Immature natural killer cell (primary cell): ENCODE measurements around the gene CAPN9. TPM values are rescaled to one million over a fixed set of nuclear protein-coding genes. Genes with fewer than 3 reads are reported as not detected.
"Not testable (repeated sequence)": the region's sequence is repeated elsewhere in the genome, so short reads cannot be mapped to it uniquely, and the experiment has no call there.

Source experiments
- DNase-seq, 3 donors: peaks; one replicate each; pipeline ENCODE4 v3.0.0; 2022; ENCODE audit warnings: mixed read lengths in 1 of 3
- H3K27ac Mint-ChIP-seq, 6 donors: one replicate each; pipeline ENCODE4 v1.8.0; 2020; ENCODE audit warnings: mixed read lengths in 6 of 6, mild to moderate bottlenecking in 5 of 6, inconsistent platforms in 4 of 6, moderate library complexity in 3 of 6
- H3K27me3 Mint-ChIP-seq, 3 donors: one replicate each; pipeline ENCODE4 v1.8.0; 2020 to 2021; ENCODE audit warnings: low read depth in 3 of 3, mild to moderate bottlenecking in 3 of 3, mixed read lengths in 3 of 3, moderate library complexity in 3 of 3, inconsistent platforms in 1 of 3
- H3K36me3 Mint-ChIP-seq, 3 donors: one replicate each; pipeline ENCODE4 v1.8.0; 2020; ENCODE audit warnings: mixed read lengths in 3 of 3, inconsistent platforms in 2 of 3, mild to moderate bottlenecking in 2 of 3
- H3K4me1 Mint-ChIP-seq, 2 donors: one replicate each; pipeline ENCODE4 v1.8.0; 2020; ENCODE audit warnings: inconsistent platforms in 2 of 2, mild to moderate bottlenecking in 2 of 2, mixed read lengths in 2 of 2, moderate library complexity in 1 of 2
- H3K4me3 Mint-ChIP-seq, 5 donors: one replicate each; pipeline ENCODE4 v1.8.0; 2020; ENCODE audit warnings: mild to moderate bottlenecking in 5 of 5, mixed read lengths in 5 of 5, inconsistent platforms in 3 of 5, moderate library complexity in 3 of 5
- H3K9me3 Mint-ChIP-seq, 6 donors: one replicate each; pipeline ENCODE4 v1.8.0; 2020; ENCODE audit warnings: mild to moderate bottlenecking in 6 of 6, mixed read lengths in 6 of 6, inconsistent platforms in 4 of 6, moderate library complexity in 3 of 6
- polyA plus RNA-seq, 3 donors: library from polyadenylated mRNA; unstranded; fragments of 300-500 nt; fragmentation: Illumina TruSeq; gene quantifications; one replicate each; pipeline ENCODE4 v1.2.3, GENCODE V29; 2021

The CAPN9 gene
- polyA plus RNA-seq, 3 donors from 2014 or later, result not detected

GRCh38 chr1:230759369-230760065 lies 12.3 kb downstream of the CAPN9 start:
- peaks cover 0 to 11% (median 0%) of the 10 kb centered on the region in 3 donors for H3K27me3 Mint-ChIP-seq
- DNase-seq, result no peak
- no peak overlapping the region for H3K27ac Mint-ChIP-seq
- no peaks in the 10 kb centered on the region for H3K36me3 Mint-ChIP-seq
- H3K9me3 Mint-ChIP-seq, result no peaks in the 10 kb centered on the region
- no peaks in the 10 kb centered on the region for H3K4me1 Mint-ChIP-seq
- no peak overlapping the region for H3K4me3 Mint-ChIP-seq

GRCh38 chr1:230760360-230760827 lies 13.2 kb downstream of the CAPN9 start:
- Mint-ChIP-seq H3K9me3 (no peaks in the 10 kb centered on the region), H3K27ac (no peak overlapping the region), H3K36me3 (no peaks in the 10 kb centered on the region), H3K27me3 (peaks cover 0 to 11% (median 0%) of the 10 kb centered on the region in 3 donors), H3K4me3 (no peak overlapping the region), H3K4me1 (no peaks in the 10 kb centered on the region)
- no peak for DNase-seq

- peaks cover 0 to 11% (median 0%) of the 10 kb centered on the region in 3 donors for H3K27me3 Mint-ChIP-seq
- H3K27ac Mint-ChIP-seq, result no peak overlapping the region
- DNase-seq, result no peak
- no peaks in the 10 kb centered on the region for H3K4me1 Mint-ChIP-seq
- H3K4me3 Mint-ChIP-seq, result no peak overlapping the region
- no peaks in the 10 kb centered on the region for H3K9me3 Mint-ChIP-seq
- H3K36me3 Mint-ChIP-seq, result no peaks in the 10 kb centered on the region
Measured at GRCh38 chr1:230761443-230762167, 14.4 kb downstream of the CAPN9 start.

- Mint-ChIP-seq H3K4me3 (no peak overlapping the region), H3K36me3 (no peaks in the 10 kb centered on the region)
Measured at GRCh38 chr1:230763927-230764591, 16.9 kb downstream of the CAPN9 start.

GRCh38 chr1:230766318-230766717 lies 19.1 kb downstream of the CAPN9 start:
- H3K4me3 Mint-ChIP-seq, result no peak overlapping the region
- H3K4me1 Mint-ChIP-seq, result no peaks in the 10 kb centered on the region
- peaks cover 3 to 16% (median 5%) of the 10 kb centered on the region in 3 donors for H3K27me3 Mint-ChIP-seq
- no peaks in the 10 kb centered on the region for H3K9me3 Mint-ChIP-seq
- no peak for DNase-seq
- H3K36me3 Mint-ChIP-seq, result no peaks in the 10 kb centered on the region
- no peak overlapping the region for H3K27ac Mint-ChIP-seq

More at GRCh38 chr1:230763927-230764591, 16.9 kb downstream of the CAPN9 start:
- Mint-ChIP-seq H3K9me3 (no peaks in the 10 kb centered on the region), H3K4me1 (no peaks in the 10 kb centered on the region), H3K27ac (no peak overlapping the region), H3K27me3 (peaks cover 2 to 16% (median 3%) of the 10 kb centered on the region in 3 donors)
- no peak for DNase-seq

GRCh38 chr1:230767859-230768612 lies 20.8 kb downstream of the CAPN9 start:
- not testable (repeated sequence) for H3K36me3 Mint-ChIP-seq, H3K4me3 Mint-ChIP-seq, H3K9me3 Mint-ChIP-seq, DNase-seq, H3K27ac Mint-ChIP-seq, H3K4me1 Mint-ChIP-seq
- H3K27me3 Mint-ChIP-seq, result peaks cover 3 to 12% (median 5%) of the 10 kb centered on the region in 3 donors

GRCh38 chr1:230768903-230769570 lies 21.8 kb downstream of the CAPN9 start:
- peaks cover 5 to 7% (median 5%) of the 10 kb centered on the region in 3 donors for H3K27me3 Mint-ChIP-seq
- no peak overlapping the region for H3K4me3 Mint-ChIP-seq
- no peaks in the 10 kb centered on the region for H3K36me3 Mint-ChIP-seq
- no peaks in the 10 kb centered on the region for H3K9me3 Mint-ChIP-seq
- no peak overlapping the region for H3K27ac Mint-ChIP-seq
- no peaks in the 10 kb centered on the region for H3K4me1 Mint-ChIP-seq
- no peak for DNase-seq

GRCh38 chr1:230770317-230770716 lies 23.1 kb downstream of the CAPN9 start:
- Mint-ChIP-seq H3K4me3 (no peak overlapping the region), H3K4me1 (no peaks in the 10 kb centered on the region), H3K9me3 (no peaks in the 10 kb centered on the region), H3K27me3 (peaks cover 5% of the 10 kb centered on the region in 3 donors), H3K36me3 (no peaks in the 10 kb centered on the region), H3K27ac (no peak overlapping the region)
- no peak for DNase-seq

GRCh38 chr1:230771773-230772354 lies 24.7 kb downstream of the CAPN9 start:
- no peak for DNase-seq
- no peaks in the 10 kb centered on the region for H3K36me3 Mint-ChIP-seq
- no peaks in the 10 kb centered on the region for H3K9me3 Mint-ChIP-seq
- no peak overlapping the region for H3K27ac Mint-ChIP-seq
- H3K27me3 Mint-ChIP-seq, result peaks cover 5 to 6% (median 5%) of the 10 kb centered on the region in 3 donors
- H3K4me3 Mint-ChIP-seq, result no peak overlapping the region
- H3K4me1 Mint-ChIP-seq, result no peaks in the 10 kb centered on the region

GRCh38 chr1:230772457-230773395 lies 25.5 kb downstream of the CAPN9 start:
- Mint-ChIP-seq H3K9me3 (no peaks in the 10 kb centered on the region), H3K27ac (no peak overlapping the region), H3K4me1 (no peaks in the 10 kb centered on the region), H3K36me3 (no peaks in the 10 kb centered on the region), H3K4me3 (no peak overlapping the region), H3K27me3 (peaks cover 3 to 6% (median 5%) of the 10 kb centered on the region in 3 donors)
- no peak for DNase-seq

GRCh38 chr1:230773396-230774033 lies 26.3 kb downstream of the CAPN9 start:
- Mint-ChIP-seq H3K4me3 (no peak overlapping the region), H3K27me3 (peaks cover 2 to 6% (median 3%) of the 10 kb centered on the region in 3 donors), H3K9me3 (no peaks in the 10 kb centered on the region), H3K27ac (no peak overlapping the region), H3K4me1 (no peaks in the 10 kb centered on the region), H3K36me3 (no peaks in the 10 kb centered on the region)
- no peak for DNase-seq
